GM19328 (cell line): ENCODE measurements around the gene PDCL3.

ENCODE experiments used
- ATAC-seq: cut with Tn5 transposase; IDR thresholded peaks from one replicate; pipeline ENCODE4 v1.9.1; 2021; ENCODE audit warnings: mild to moderate bottlenecking, moderate library complexity; ENCODE audit not compliant: unreplicated experiment

PDCL3 gene

GRCh38 chr2:100562613-100563406 is at the start of gene PDCL3:
Gene PDCL3, plus strand, starts transcription at chr2:100562993. Its CDS starts 75 bp downstream, at chr2:100563068.
- ATAC-seq: peak; percentile 92

GRCh38 chr2:100513650-100514049 is 49.1 kb upstream of the PDCL3 start:
- no peak for ATAC-seq

- ATAC-seq: no peak
Measured at GRCh38 chr2:100517556-100517955, 45.2 kb upstream of the PDCL3 start.

GRCh38 chr2:100518801-100519200 is 44.0 kb upstream of the PDCL3 start:
- no peak for ATAC-seq

- ATAC-seq: no peak
Measured at GRCh38 chr2:100520224-100520623, 42.6 kb upstream of the PDCL3 start.

- ATAC-seq: no peak
Measured at GRCh38 chr2:100522430-100522829, 40.4 kb upstream of the PDCL3 start.

GRCh38 chr2:100524331-100524730 is 38.5 kb upstream of the PDCL3 start:
- ATAC-seq: no peak

GRCh38 chr2:100526868-100527267 is 35.9 kb upstream of the PDCL3 start:
- ATAC-seq: no peak

- ATAC-seq: no peak
Measured at GRCh38 chr2:100527440-100528015, 35.3 kb upstream of the PDCL3 start.

- ATAC-seq: no peak
Measured at GRCh38 chr2:100529176-100529575, 33.6 kb upstream of the PDCL3 start.

- ATAC-seq: no peak
Measured at GRCh38 chr2:100529900-100530299, 32.9 kb upstream of the PDCL3 start.

GRCh38 chr2:100535855-100536254 is 26.9 kb upstream of the PDCL3 start:
- no peak for ATAC-seq

GRCh38 chr2:100537918-100538317 is 24.9 kb upstream of the PDCL3 start:
- no peak for ATAC-seq

- ATAC-seq: no peak
Measured at GRCh38 chr2:100539221-100539620, 23.6 kb upstream of the PDCL3 start.

GRCh38 chr2:100541404-100541803 is 21.4 kb upstream of the PDCL3 start:
- ATAC-seq: no peak

- ATAC-seq: no peak
Measured at GRCh38 chr2:100542418-100542817, 20.4 kb upstream of the PDCL3 start.

GRCh38 chr2:100544911-100545596 is 17.7 kb upstream of the PDCL3 start:
- no peak for ATAC-seq

- no peak for ATAC-seq
Measured at GRCh38 chr2:100546469-100546868, 16.3 kb upstream of the PDCL3 start.

- ATAC-seq: no peak
Measured at GRCh38 chr2:100548771-100549170, 14.0 kb upstream of the PDCL3 start.

GRCh38 chr2:100551303-100551702 is 11.5 kb upstream of the PDCL3 start:
- ATAC-seq: no peak

- no peak for ATAC-seq
Measured at GRCh38 chr2:100554798-100555407, 7.9 kb upstream of the PDCL3 start.

- ATAC-seq: no peak
Measured at GRCh38 chr2:100556746-100557145, 6.0 kb upstream of the PDCL3 start.
